Loucy (cell line): Measurements from ENCODE around the gene GZMM.

Experiments used
- H2AFZ ChIP-seq: fragments of 200-600 bp; sonication (generic); 2 replicates; pipeline ENCODE4 v1.6.0; 2016; ENCODE audit warnings: antibody characterized with exemption, mild to moderate bottlenecking, low read length, moderate library complexity
- H3F3A ChIP-seq: fragments of 200-600 bp; 2 replicates; pipeline ENCODE4 v1.6.0; 2016; ENCODE audit warnings: antibody characterized with exemption, low read depth, mild to moderate bottlenecking
- H3K27me3 ChIP-seq: fragments of 200-600 bp; sonication (generic); 2 replicates; pipeline ENCODE4 v1.6.1; 2014; ENCODE audit warnings: low read length, mild to moderate bottlenecking; ENCODE audit not compliant: insufficient read depth, poor library complexity, severe bottlenecking
- H3K36me3 ChIP-seq: fragments of 200-600 bp; sonication (generic); 2 replicates; pipeline ENCODE4 v1.6.1; 2016; ENCODE audit warnings: low read length; ENCODE audit not compliant: insufficient read depth
- H3K4me1 ChIP-seq: fragments of 200-600 bp; sonication (generic); 2 replicates; pipeline ENCODE4 v1.5.1; 2014; ENCODE audit warnings: low read length, mild to moderate bottlenecking; ENCODE audit not compliant: insufficient read depth, poor library complexity, severe bottlenecking
- H3K4me2 ChIP-seq: fragments of 200-600 bp; sonication (generic); 2 replicates; pipeline ENCODE4 v1.6.0; 2014; ENCODE audit warnings: antibody characterized with exemption, low read length, low read depth, mild to moderate bottlenecking; ENCODE audit not compliant: poor library complexity, severe bottlenecking
- H3K4me3 ChIP-seq: fragments of 200-600 bp; sonication (generic); 2 replicates; pipeline ENCODE4 v1.5.1; 2014; ENCODE audit warnings: low read length, mild to moderate bottlenecking, mixed read lengths; ENCODE audit not compliant: poor library complexity, severe bottlenecking
- H3K79me2 ChIP-seq: fragments of 200-600 bp; sonication (generic); 2 replicates; pipeline ENCODE4 v1.6.1; 2014; ENCODE audit warnings: low read length; ENCODE audit not compliant: insufficient read depth
- H3K9ac ChIP-seq: fragments of 200-600 bp; sonication (generic); 2 replicates; pipeline ENCODE4 v1.6.0; 2014; ENCODE audit warnings: mild to moderate bottlenecking, low read depth, low read length, moderate library complexity; ENCODE audit not compliant: poor library complexity, severe bottlenecking
- H3K9me2 ChIP-seq: fragments of 200-600 bp; sonication (generic); replicated peaks from 2 replicates; pipeline ENCODE4 v1.6.1; 2016; ENCODE audit warnings: low read depth, low read length, mixed read lengths
- H3K9me3 ChIP-seq: fragments of 200-600 bp; sonication (generic); 2 replicates; pipeline ENCODE4 v1.6.1; 2014; ENCODE audit warnings: mild to moderate bottlenecking, antibody characterized with exemption, low read length, low read depth; ENCODE audit not compliant: insufficient read depth
- H4K20me1 ChIP-seq: fragments of 200-600 bp; sonication (generic); 2 replicates; pipeline ENCODE4 v1.6.0; 2014; ENCODE audit warnings: antibody characterized with exemption, low read length, mild to moderate bottlenecking; ENCODE audit not compliant: insufficient read depth, poor library complexity, severe bottlenecking
- EZH2phosphoT487 ChIP-seq: fragments of 200-600 bp; IDR thresholded peaks from 2 replicates; pipeline ENCODE4 v1.6.1; 2018; ENCODE audit warnings: antibody characterized with exemption, mild to moderate bottlenecking, moderate library complexity, borderline replicate concordance
- TF ChIP-seq, protein P1 (sequence below): fragments of 200-600 bp; sonication (generic); conservative IDR thresholded peaks from 2 replicates; pipeline ENCODE4 v1.5.1; 2014; ENCODE audit warnings: mild to moderate bottlenecking, antibody characterized with exemption, low read length

GZMM gene

DNA sequence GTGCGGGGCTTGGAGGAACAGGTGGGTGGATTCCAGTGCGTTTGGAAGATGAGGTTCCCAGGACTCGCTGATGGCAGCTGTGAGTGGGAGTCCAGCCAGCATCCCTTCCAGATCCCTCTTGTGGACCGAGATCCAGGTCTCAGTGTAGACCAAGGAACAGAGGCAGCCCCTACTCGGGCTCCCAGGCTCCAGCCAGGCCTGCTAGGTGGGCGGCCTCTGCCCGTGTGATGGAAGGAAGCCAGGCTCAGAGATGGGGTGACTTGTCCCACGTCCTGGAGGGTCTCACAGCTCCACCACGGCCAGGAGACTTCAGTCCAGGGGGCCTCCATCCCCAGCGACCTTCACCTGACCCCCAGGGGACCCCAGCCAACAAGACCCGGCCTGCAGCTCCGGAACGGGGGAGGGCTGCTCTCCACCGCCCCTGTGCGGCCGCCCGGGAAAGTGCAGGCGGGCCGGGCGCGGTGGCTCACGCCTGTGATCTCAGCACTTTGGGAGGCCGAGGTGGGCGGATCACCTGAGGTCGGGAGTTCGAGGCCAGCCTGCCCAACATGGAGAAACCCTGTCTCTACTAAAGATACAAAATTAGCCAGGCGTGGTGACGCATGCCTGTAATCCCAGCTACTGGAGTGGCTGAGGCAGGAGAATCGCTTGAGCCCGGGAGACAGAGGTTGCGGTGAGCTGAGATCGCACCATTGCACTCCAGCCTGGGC, 48.3 kb upstream of the GZMM start:
- no peaks in the 10 kb centered on the region for H3K9me2 ChIP-seq
- no peak for TF ChIP-seq EZH2phosphoT487
- TF ChIP-seq, protein P1, sequence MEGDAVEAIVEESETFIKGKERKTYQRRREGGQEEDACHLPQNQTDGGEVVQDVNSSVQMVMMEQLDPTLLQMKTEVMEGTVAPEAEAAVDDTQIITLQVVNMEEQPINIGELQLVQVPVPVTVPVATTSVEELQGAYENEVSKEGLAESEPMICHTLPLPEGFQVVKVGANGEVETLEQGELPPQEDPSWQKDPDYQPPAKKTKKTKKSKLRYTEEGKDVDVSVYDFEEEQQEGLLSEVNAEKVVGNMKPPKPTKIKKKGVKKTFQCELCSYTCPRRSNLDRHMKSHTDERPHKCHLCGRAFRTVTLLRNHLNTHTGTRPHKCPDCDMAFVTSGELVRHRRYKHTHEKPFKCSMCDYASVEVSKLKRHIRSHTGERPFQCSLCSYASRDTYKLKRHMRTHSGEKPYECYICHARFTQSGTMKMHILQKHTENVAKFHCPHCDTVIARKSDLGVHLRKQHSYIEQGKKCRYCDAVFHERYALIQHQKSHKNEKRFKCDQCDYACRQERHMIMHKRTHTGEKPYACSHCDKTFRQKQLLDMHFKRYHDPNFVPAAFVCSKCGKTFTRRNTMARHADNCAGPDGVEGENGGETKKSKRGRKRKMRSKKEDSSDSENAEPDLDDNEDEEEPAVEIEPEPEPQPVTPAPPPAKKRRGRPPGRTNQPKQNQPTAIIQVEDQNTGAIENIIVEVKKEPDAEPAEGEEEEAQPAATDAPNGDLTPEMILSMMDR = peak; percentile 43
- H3K4me3 ChIP-seq = no peak overlapping the region
- no peaks in the 10 kb centered on the region for H3K36me3 ChIP-seq
- peaks cover 5% of the 10 kb centered on the region; the same call in 1 of the 2 replicates for H3F3A ChIP-seq
- no peaks in the 10 kb centered on the region for H4K20me1 ChIP-seq
- H3K27me3 ChIP-seq = no peaks in the 10 kb centered on the region
- no peaks in the 10 kb centered on the region for H3K79me2 ChIP-seq
- H3K4me1 ChIP-seq = no peaks in the 10 kb centered on the region
- no peak overlapping the region for H3K4me2 ChIP-seq
- H3K9ac ChIP-seq = no peak overlapping the region
- H2AFZ ChIP-seq = no peak overlapping the region
- H3K9me3 ChIP-seq = no peaks in the 10 kb centered on the region

DNA sequence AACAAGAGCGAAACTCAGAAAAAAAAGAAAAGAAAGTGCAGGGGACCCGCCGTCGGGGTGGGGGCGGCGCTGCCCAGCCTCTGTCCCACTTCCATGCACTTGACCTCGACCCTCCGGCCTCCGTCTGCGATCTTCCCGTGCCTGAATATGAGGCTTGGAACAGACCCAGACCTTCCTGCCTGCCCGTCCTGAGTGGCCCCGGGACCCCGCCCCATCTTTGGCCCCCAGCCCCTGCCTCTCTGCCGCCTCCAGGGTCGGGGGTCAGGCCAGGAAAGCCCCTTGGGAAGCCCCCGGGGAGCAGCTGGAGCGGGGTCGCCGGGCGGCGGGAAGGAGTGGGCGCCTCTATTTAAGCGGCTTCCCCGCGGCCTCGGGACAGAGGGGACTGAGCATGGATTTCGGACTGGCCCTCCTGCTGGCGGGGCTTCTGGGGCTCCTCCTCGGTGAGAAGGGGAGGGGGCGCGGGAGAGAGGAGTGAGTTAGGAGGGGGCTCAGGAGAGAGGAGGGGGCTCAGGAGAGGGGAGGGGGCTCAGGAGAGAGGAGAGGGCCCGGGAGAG, 47.7 kb upstream of the GZMM start, which contains the start of gene MADCAM1:
Gene MADCAM1, plus strand, starts transcription at position 375 of the 554 bp plus-strand sequence. Its CDS starts 14 bp downstream, at position 389.
- H3K27me3 ChIP-seq = no peaks in the 10 kb centered on the region
- no peaks in the 10 kb centered on the region for H3K4me1 ChIP-seq
- H3K36me3 ChIP-seq = no peaks in the 10 kb centered on the region
- TF ChIP-seq, protein P1 = no peak
- TF ChIP-seq EZH2phosphoT487 = no peak
- H3K4me3 ChIP-seq = no peak within 1 kb of the TSS
- H3K9ac ChIP-seq = no peak within 1 kb of the TSS
- H3K9me2 ChIP-seq = no peaks in the 10 kb centered on the region
- peaks cover 2% of the 10 kb centered on the region; the same call in 1 of the 2 replicates for H3F3A ChIP-seq
- H2AFZ ChIP-seq = no peak within 1 kb of the TSS
- H3K4me2 ChIP-seq = no peak within 1 kb of the TSS
- no peaks in the 10 kb centered on the region for H3K79me2 ChIP-seq
- H4K20me1 ChIP-seq = no peaks in the 10 kb centered on the region
- no peaks in the 10 kb centered on the region for H3K9me3 ChIP-seq

DNA sequence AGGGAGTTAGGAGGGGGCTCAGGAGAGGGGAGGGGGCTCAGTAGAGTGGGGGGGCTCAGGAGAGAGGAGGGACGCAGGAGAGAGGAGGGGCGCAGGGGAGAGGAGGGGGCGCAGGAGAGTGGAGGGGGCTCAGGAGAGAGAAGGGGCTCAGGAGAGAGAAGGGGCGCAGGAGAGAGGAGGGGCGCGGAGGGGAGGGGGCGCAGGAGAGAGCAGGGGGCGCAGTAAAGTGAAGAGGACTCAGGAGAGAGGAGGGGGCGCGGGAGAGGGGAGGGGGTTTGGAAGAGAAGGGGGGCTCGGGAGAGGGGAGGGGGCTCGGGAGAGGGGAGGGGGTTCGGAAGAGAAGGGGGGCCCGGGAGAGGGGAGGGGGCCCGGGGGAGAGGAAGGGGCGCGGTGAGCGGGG, 46.9 kb upstream of the GZMM start:
- H2AFZ ChIP-seq = no peak overlapping the region
- H3K9me2 ChIP-seq = no peaks in the 10 kb centered on the region
- H3F3A ChIP-seq = no peaks in the 10 kb centered on the region
- no peak overlapping the region for H3K4me3 ChIP-seq
- no peak overlapping the region for H3K4me2 ChIP-seq
- no peaks in the 10 kb centered on the region for H3K4me1 ChIP-seq
- no peak overlapping the region for H3K9ac ChIP-seq
- no peaks in the 10 kb centered on the region for H3K27me3 ChIP-seq
- no peaks in the 10 kb centered on the region for H4K20me1 ChIP-seq
- H3K9me3 ChIP-seq = no peaks in the 10 kb centered on the region
- H3K36me3 ChIP-seq = no peaks in the 10 kb centered on the region
- H3K79me2 ChIP-seq = no peaks in the 10 kb centered on the region
- no peak for TF ChIP-seq EZH2phosphoT487
- TF ChIP-seq, protein P1 = no peak
